CD8-positive, alpha-beta memory T cell (primary cell): ENCODE results near the gene TPSB2. TPM values are rescaled to one million over a fixed set of nuclear protein-coding genes. Genes with fewer than 3 reads are reported as not detected.

Experiments used
- CTCF ChIA-PET: fragments of 350-600 bp; sonication (Branson Sonifier 250); formaldehyde crosslinking; loops from one replicate; lab custom pipeline; 2021; ENCODE audit warnings: antibody characterized with exemption; lab: Charles Lee
- POLR2A ChIA-PET: fragments of 350-600 bp; sonication (Branson Sonifier 250); formaldehyde crosslinking; loops from one replicate; lab custom pipeline; 2021; ENCODE audit warnings: antibody characterized with exemption; lab: Charles Lee
- DNase-seq, 5 donors: peaks; one replicate each; pipeline versions ENCODE4 v3.0.0 to v3.0.0-alpha.2; 2020 to 2022; ENCODE audit warnings: mixed read lengths in 1 of 5
- H3K27ac ChIP-seq: one replicate; pipeline ENCODE4 v1.7.0; 2013; ENCODE audit warnings: low read depth, mild to moderate bottlenecking, low read length, moderate library complexity
- H3K27me3 ChIP-seq: 2 replicates; pipeline ENCODE4 v1.7.0; 2013; ENCODE audit warnings: low read length, mild to moderate bottlenecking; ENCODE audit not compliant: insufficient read depth, poor library complexity, severe bottlenecking
- H3K36me3 ChIP-seq: 2 replicates; pipeline ENCODE4 v1.7.0; 2013; ENCODE audit warnings: mild to moderate bottlenecking, low read length, moderate library complexity; ENCODE audit not compliant: insufficient read depth
- H3K4me1 ChIP-seq: 2 replicates; pipeline ENCODE4 v1.7.0; 2013; ENCODE audit warnings: mild to moderate bottlenecking, low read length, moderate library complexity; ENCODE audit not compliant: insufficient read depth
- H3K4me3 ChIP-seq: 2 replicates; pipeline ENCODE4 v1.7.0; 2013; ENCODE audit warnings: mild to moderate bottlenecking, low read length
- H3K9me3 ChIP-seq: 2 replicates; pipeline ENCODE4 v1.7.0; 2013; ENCODE audit warnings: mild to moderate bottlenecking, low read length
- H3K27ac Mint-ChIP-seq, 8 donors: one replicate each; pipeline ENCODE4 v1.8.0; 2020 to 2021; ENCODE audit warnings: mixed read lengths in 8 of 8, mild to moderate bottlenecking in 6 of 8, inconsistent platforms in 3 of 8, moderate library complexity in 3 of 8
- H3K27me3 Mint-ChIP-seq, 2 donors: one replicate each; pipeline ENCODE4 v1.8.0; 2020 to 2021; ENCODE audit warnings: mixed read lengths in 2 of 2, mild to moderate bottlenecking in 1 of 2, moderate library complexity in 1 of 2
- H3K36me3 Mint-ChIP-seq, 3 donors: one replicate each; pipeline ENCODE4 v1.8.0; 2020 to 2021; ENCODE audit warnings: mixed read lengths in 3 of 3, inconsistent platforms in 1 of 3, mild to moderate bottlenecking in 1 of 3
- H3K4me1 Mint-ChIP-seq, 3 donors: one replicate each; pipeline ENCODE4 v1.8.0; 2020 to 2021; ENCODE audit warnings: mixed read lengths in 3 of 3, inconsistent platforms in 1 of 3, mild to moderate bottlenecking in 1 of 3
- H3K4me3 Mint-ChIP-seq, 7 donors: one replicate each; pipeline ENCODE4 v1.8.0; 2020 to 2021; ENCODE audit warnings: mixed read lengths in 7 of 7, mild to moderate bottlenecking in 6 of 7, moderate library complexity in 4 of 7, inconsistent platforms in 2 of 7
- H3K9me3 Mint-ChIP-seq, 5 donors: one replicate each; pipeline ENCODE4 v1.8.0; 2020 to 2022; ENCODE audit warnings: mixed read lengths in 5 of 5, mild to moderate bottlenecking in 3 of 5, moderate library complexity in 2 of 5, inconsistent platforms in 1 of 5
- polyA plus RNA-seq: library from polyadenylated mRNA; unstranded; fragments of 300-500 nt; fragmentation: Illumina TruSeq; gene quantifications from one replicate; pipeline ENCODE4 v1.2.3, GENCODE V29; 2021
- total RNA-seq, 2 experiments: library from RNA; stranded (reverse); gene quantifications; one replicate each; pipeline ENCODE4 v1.2.3, GENCODE V29; 2021

The TPSB2 gene
- total and polyA plus RNA-seq, 3 experiments from 2014 or later: not detected

DNA sequence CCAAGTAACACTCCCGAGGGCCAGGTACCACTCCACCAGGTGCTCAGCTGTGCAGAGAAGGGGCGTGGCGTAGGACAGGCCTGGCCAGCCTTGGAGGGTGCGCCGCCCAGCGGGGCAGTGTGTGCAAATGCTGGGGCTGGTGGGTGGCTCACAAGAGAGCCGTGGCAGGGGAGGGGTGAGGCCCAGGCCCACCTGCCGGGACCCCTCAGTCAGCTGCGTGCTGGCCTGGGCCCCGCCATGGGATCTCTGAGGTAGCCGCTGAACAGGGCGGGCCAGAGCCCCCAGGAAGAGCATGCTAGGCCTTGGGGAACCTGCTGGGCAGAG, 13.7 kb downstream of the TPSB2 start:
- H3K4me1 Mint-ChIP-seq: no peaks in the 10 kb centered on the region
- CTCF ChIA-PET: no interaction called here

DNA sequence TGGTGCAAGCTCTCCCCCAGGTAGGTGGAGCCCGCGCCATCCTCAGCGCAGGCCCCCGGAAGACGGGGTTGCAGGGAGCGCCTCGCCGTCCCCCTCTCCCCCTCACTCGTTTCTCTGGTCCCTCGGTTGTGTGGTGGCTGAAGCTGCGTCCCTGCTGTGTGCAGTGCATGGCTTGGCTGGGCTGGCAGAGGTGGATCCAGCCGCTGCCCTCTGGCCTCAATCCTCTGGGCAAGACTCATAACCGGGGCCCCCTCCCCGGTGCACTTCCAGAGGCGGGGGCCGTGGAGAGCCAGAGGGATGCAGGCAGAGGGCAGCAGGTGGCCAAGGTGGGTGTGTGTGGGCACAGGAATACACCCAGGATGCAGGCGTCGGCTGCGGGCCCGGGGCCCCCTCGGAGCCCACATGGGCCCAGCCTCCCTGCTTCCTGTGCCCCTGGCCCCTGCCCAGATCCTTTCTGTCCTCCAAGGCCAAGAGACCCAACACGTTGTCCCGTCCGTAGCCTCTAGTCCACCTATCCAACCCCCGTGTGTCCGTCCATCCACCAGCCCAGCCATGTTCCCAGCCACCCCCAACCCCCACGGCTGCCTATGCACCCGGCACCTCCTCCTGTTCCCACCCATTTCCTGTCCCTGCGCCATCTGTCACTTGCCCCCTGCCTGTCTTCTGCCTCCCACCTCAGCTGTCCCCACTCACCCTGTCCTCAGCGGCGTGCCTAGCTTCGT, 14.2 kb downstream of the TPSB2 start:
- no peak overlapping the region for H3K4me3 Mint-ChIP-seq
- H3K36me3 Mint-ChIP-seq: no peaks in the 10 kb centered on the region
- DNase-seq: no peak
- no peaks in the 10 kb centered on the region for H3K27me3 Mint-ChIP-seq
- Histone ChIP-seq H3K4me3 (no peak overlapping the region), H3K27ac (no peak overlapping the region), H3K4me1 (no peaks in the 10 kb centered on the region), H3K9me3 (no peaks in the 10 kb centered on the region), H3K36me3 (no peaks in the 10 kb centered on the region), H3K27me3 (no peaks in the 10 kb centered on the region)
- CTCF ChIA-PET: no interaction called here
- no peaks in the 10 kb centered on the region for H3K9me3 Mint-ChIP-seq
- H3K4me1 Mint-ChIP-seq: no peaks in the 10 kb centered on the region
- H3K27ac Mint-ChIP-seq: no peak overlapping the region
- POLR2A ChIA-PET: no interaction called here

More for the DNA sequence above, 13.7 kb downstream of the TPSB2 start:
- no peaks in the 10 kb centered on the region for H3K9me3 ChIP-seq
- H3K4me3 ChIP-seq: no peak overlapping the region
- H3K27me3 ChIP-seq: no peaks in the 10 kb centered on the region
- no peaks in the 10 kb centered on the region for H3K36me3 Mint-ChIP-seq
- no peak overlapping the region for H3K27ac ChIP-seq
- POLR2A ChIA-PET: no interaction called here
- no peaks in the 10 kb centered on the region for H3K4me1 ChIP-seq
- H3K4me3 Mint-ChIP-seq: no peak overlapping the region
- DNase-seq: no peak
- H3K9me3 Mint-ChIP-seq: no peaks in the 10 kb centered on the region
- no peaks in the 10 kb centered on the region for H3K36me3 ChIP-seq
- H3K27ac Mint-ChIP-seq: no peak overlapping the region
- no peaks in the 10 kb centered on the region for H3K27me3 Mint-ChIP-seq

- CTCF ChIA-PET: no interaction called here
Observed at GRCh38 chr16:1214719-1215118, 15.3 kb downstream of the TPSB2 start.

GRCh38 chr16:1213796-1214372, 16.1 kb downstream of the TPSB2 start:
- Mint-ChIP-seq H3K36me3 (no peaks in the 10 kb centered on the region), H3K4me1 (no peaks in the 10 kb centered on the region), H3K27ac (no peak overlapping the region), H3K4me3 (no peak overlapping the region), H3K9me3 (no peaks in the 10 kb centered on the region), H3K27me3 (peaks cover 0 to 2% of the 10 kb centered on the region in 2 donors)
- H3K36me3 ChIP-seq: no peaks in the 10 kb centered on the region
- ChIA-PET CTCF (no interaction called here), POLR2A (no interaction called here)
- no peaks in the 10 kb centered on the region for H3K4me1 ChIP-seq
- no peak overlapping the region for H3K27ac ChIP-seq
- no peaks in the 10 kb centered on the region for H3K9me3 ChIP-seq
- H3K4me3 ChIP-seq: no peak overlapping the region
- no peaks in the 10 kb centered on the region for H3K27me3 ChIP-seq
- no peak for DNase-seq

More at GRCh38 chr16:1214719-1215118, 15.3 kb downstream of the TPSB2 start:
- Histone ChIP-seq H3K9me3 (no peaks in the 10 kb centered on the region), H3K27me3 (no peaks in the 10 kb centered on the region), H3K4me3 (no peak overlapping the region), H3K36me3 (no peaks in the 10 kb centered on the region), H3K4me1 (no peaks in the 10 kb centered on the region), H3K27ac (no peak overlapping the region)
- Mint-ChIP-seq H3K27ac (no peak overlapping the region), H3K4me1 (no peaks in the 10 kb centered on the region), H3K9me3 (no peaks in the 10 kb centered on the region), H3K36me3 (no peaks in the 10 kb centered on the region), H3K27me3 (no peaks in the 10 kb centered on the region), H3K4me3 (no peak overlapping the region)
- POLR2A ChIA-PET: no interaction called here
- DNase-seq: no peak

DNA sequence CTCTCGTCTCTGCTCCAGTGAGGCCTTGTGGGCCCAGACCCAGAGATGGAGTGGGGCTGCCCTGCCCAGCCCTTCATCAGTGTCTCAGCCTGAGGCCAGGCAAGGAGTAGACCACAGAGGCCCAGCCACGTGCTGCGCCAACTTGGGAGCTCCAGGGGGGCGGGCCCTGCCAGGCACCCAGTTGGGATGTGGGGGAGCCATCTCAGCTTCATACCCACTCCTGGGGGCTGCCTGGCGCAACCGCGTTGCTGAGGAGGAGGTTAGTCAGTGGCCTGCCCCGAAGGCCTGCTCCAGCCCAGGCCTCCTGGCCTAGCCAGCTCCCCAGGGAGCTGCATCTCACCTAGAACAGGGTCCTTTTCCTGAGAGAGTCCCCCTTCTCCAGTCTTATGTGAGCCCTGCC, 16.8 kb downstream of the TPSB2 start:
- H3K36me3 ChIP-seq: no peaks in the 10 kb centered on the region
- H3K36me3 Mint-ChIP-seq: no peaks in the 10 kb centered on the region
- no peaks in the 10 kb centered on the region for H3K4me1 ChIP-seq
- ChIA-PET POLR2A (no interaction called here), CTCF (no interaction called here)
- H3K4me3 ChIP-seq: no peak overlapping the region
- no peak overlapping the region for H3K27ac ChIP-seq
- no peaks in the 10 kb centered on the region for H3K27me3 ChIP-seq
- H3K9me3 ChIP-seq: no peaks in the 10 kb centered on the region
- no peak overlapping the region for H3K4me3 Mint-ChIP-seq
- H3K9me3 Mint-ChIP-seq: no peaks in the 10 kb centered on the region
- peaks cover 0 to 3% (median 2%) of the 10 kb centered on the region in 3 donors for H3K4me1 Mint-ChIP-seq
- peaks cover 0 to 2% of the 10 kb centered on the region in 2 donors for H3K27me3 Mint-ChIP-seq
- no peak for DNase-seq
- no peak overlapping the region for H3K27ac Mint-ChIP-seq

DNA sequence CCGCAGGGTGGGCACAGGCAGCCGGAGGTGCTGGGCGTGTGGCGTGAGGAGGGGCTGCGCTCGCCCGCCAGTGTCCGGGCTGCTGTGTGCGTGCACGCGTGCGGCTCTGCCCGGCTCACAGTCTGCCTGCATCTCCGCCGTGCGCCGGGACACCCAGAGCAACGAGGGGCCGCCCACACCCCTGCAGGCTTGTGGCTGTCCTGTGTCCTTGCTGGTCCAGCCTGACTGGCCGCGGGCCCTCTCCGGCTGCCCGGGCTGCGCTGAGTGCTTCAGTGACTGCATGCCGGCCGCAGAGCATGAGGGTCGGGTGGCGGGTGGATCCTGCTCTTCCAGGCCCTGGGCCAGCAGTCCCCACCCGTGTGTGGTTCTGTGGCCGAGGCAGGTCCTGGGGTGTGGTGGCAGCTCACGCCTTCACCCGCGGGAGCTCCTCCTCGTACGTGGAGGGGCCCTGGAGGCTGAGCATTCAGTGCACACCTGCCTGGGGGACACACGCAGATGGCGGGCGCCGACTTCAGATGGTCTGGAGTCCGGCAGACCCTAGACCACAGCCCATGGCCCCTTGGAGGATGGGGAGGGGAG, 17.3 kb downstream of the TPSB2 start:
- no peak overlapping the region for H3K27ac ChIP-seq
- Mint-ChIP-seq H3K4me3 (no peak overlapping the region), H3K4me1 (peaks cover 0 to 4% (median 4%) of the 10 kb centered on the region in 3 donors), H3K27ac (no peak overlapping the region), H3K27me3 (peaks cover 0 to 2% of the 10 kb centered on the region in 2 donors), H3K9me3 (no peaks in the 10 kb centered on the region), H3K36me3 (no peaks in the 10 kb centered on the region)
- no peaks in the 10 kb centered on the region for H3K27me3 ChIP-seq
- ChIA-PET CTCF (no interaction called here), POLR2A (no interaction called here)
- no peak for DNase-seq
- H3K36me3 ChIP-seq: no peaks in the 10 kb centered on the region
- no peaks in the 10 kb centered on the region for H3K4me1 ChIP-seq
- H3K9me3 ChIP-seq: no peaks in the 10 kb centered on the region
- H3K4me3 ChIP-seq: no peak overlapping the region

DNA sequence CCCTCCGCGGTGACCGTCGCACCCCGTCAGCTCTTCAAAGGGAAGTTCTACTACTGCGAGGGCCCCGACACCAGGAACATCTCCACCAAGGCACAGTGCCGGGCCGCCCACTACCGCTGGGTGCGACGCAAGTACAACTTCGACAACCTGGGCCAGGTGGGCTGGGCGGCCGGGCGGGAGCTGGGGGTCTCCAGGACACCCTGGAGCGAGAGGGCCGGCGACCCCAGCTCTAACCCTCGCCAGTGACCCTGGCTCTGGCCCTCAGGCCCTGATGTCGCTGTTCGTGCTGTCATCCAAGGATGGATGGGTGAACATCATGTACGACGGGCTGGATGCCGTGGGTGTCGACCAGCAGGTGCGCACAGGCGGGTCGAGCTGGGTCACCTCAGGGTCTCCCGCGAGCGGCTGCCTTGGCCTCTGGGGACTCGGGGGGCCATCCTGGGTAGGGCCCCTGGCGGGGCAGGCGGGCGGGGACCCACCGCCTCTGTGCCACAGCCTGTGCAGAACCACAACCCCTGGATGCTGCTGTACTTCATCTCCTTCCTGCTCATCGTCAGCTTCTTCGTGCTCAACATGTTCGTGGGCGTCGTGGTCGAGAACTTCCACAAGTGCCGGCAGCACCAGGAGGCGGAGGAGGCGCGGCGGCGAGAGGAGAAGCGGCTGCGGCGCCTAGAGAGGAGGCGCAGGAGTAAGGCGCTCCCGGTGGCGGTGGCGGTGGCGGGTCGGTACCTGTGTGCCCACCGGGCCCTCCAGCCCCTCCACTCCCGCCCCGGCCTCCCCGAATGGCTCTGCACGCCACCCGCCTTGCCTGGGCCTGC, 18.3 kb downstream of the TPSB2 start:
- H3K27ac ChIP-seq: no peak overlapping the region
- no peaks in the 10 kb centered on the region for H3K36me3 Mint-ChIP-seq
- CTCF ChIA-PET: no interaction called here
- H3K27me3 ChIP-seq: no peaks in the 10 kb centered on the region
- H3K9me3 Mint-ChIP-seq: no peaks in the 10 kb centered on the region
- H3K4me3 ChIP-seq: no peak overlapping the region
- POLR2A ChIA-PET: interaction anchor here (0.5 kb wide), 1 partner anchor 171 kb away, joined by 5 read pairs; no protein-coding TSS in a partner anchor
- H3K4me1 Mint-ChIP-seq: peaks cover 0 to 4% (median 4%) of the 10 kb centered on the region in 3 donors
- no peaks in the 10 kb centered on the region for H3K36me3 ChIP-seq
- no peak for DNase-seq
- H3K27me3 Mint-ChIP-seq: peaks cover 0 to 2% of the 10 kb centered on the region in 2 donors
- H3K27ac Mint-ChIP-seq: no peak overlapping the region
- no peak overlapping the region for H3K4me3 Mint-ChIP-seq
- no peaks in the 10 kb centered on the region for H3K9me3 ChIP-seq
- no peaks in the 10 kb centered on the region for H3K4me1 ChIP-seq

DNA sequence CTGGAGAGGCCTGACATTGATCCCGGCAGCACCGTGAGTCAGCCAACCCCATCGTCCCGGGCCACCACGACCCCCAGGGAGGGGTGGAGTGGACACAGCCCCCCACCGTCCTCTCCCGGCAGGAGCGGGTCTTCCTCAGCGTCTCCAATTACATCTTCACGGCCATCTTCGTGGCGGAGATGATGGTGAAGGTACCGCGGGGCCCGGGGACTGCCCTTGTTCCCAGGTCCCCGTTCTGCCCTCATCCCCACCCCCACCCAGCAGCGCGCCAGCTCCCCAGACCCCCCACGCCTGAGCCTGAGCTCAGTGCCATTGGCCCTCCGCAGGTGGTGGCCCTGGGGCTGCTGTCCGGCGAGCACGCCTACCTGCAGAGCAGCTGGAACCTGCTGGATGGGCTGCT, 19.5 kb downstream of the TPSB2 start:
- Mint-ChIP-seq H3K27ac (no peak overlapping the region), H3K9me3 (no peaks in the 10 kb centered on the region), H3K4me1 (peaks cover 0 to 4% (median 4%) of the 10 kb centered on the region in 3 donors), H3K27me3 (peaks cover 0 to 2% of the 10 kb centered on the region in 2 donors), H3K36me3 (no peaks in the 10 kb centered on the region), H3K4me3 (no peak overlapping the region)
- H3K9me3 ChIP-seq: no peaks in the 10 kb centered on the region
- H3K27ac ChIP-seq: no peak overlapping the region
- CTCF ChIA-PET: no interaction called here
- H3K4me1 ChIP-seq: no peaks in the 10 kb centered on the region
- no peak overlapping the region for H3K4me3 ChIP-seq
- POLR2A ChIA-PET: no interaction called here
- H3K27me3 ChIP-seq: no peaks in the 10 kb centered on the region
- H3K36me3 ChIP-seq: no peaks in the 10 kb centered on the region
- DNase-seq: no peak
